Suppressor macrophage (primary cell): Measurements from ENCODE around the gene SART3.
A peak's percentile ranks its signal among the peaks of the same experiment; 100 is the strongest.

ENCODE experiments used
- DNase-seq, 4 experiments: peaks; one replicate each; pipeline ENCODE4 v3.0.0-alpha.2; 2020 to 2022
- total RNA-seq, 17 experiments: gene quantifications; one replicate each; lab custom pipeline; 2026; ENCODE audit warnings: mixed read lengths in 6 of 17, inconsistent platforms in 3 of 17; lab: John Stamatoyannopoulos, UW

SART3 gene
- total RNA-seq: 37.4 to 79.8 (median 54.0) reads per million in 17 experiments

- peak; percentile 89 to 94 (median 92) for DNase-seq
These were observed at the start of gene SART3 for GRCh38 chr12:108560752-108561719. Gene SART3, minus strand, starts transcription at chr12:108561173. Its CDS starts 19 bp downstream, at chr12:108561154.

GRCh38 chr12:108610336-108610815 is 49.4 kb upstream of the SART3 start:
- DNase-seq: no peak

- peak in 1 of 4 experiments; percentile 9 for DNase-seq
These were observed 48.8 kb upstream of the SART3 start for GRCh38 chr12:108609537-108610335.

GRCh38 chr12:108608616-108609015 is 47.6 kb upstream of the SART3 start:
- DNase-seq: no peak

- no peak for DNase-seq
These were observed 47.1 kb upstream of the SART3 start for GRCh38 chr12:108607981-108608600.

GRCh38 chr12:108606492-108606891 is 45.5 kb upstream of the SART3 start:
- no peak for DNase-seq

- no peak for DNase-seq
These were observed 44.9 kb upstream of the SART3 start for GRCh38 chr12:108605690-108606406.

- peak in 3 of 4 experiments; percentile 28 to 45 (median 42) for DNase-seq
These were observed 44.2 kb upstream of the SART3 start for GRCh38 chr12:108605000-108605689.

GRCh38 chr12:108604208-108604941 is 43.4 kb upstream of the SART3 start:
- no peak for DNase-seq

GRCh38 chr12:108603743-108604142 is 42.8 kb upstream of the SART3 start:
- no peak for DNase-seq

- no peak for DNase-seq
These were observed 42.2 kb upstream of the SART3 start for GRCh38 chr12:108602976-108603704.

GRCh38 chr12:108602209-108602705 is 41.3 kb upstream of the SART3 start:
- DNase-seq: no peak

GRCh38 chr12:108600702-108601007 is 39.7 kb upstream of the SART3 start:
- DNase-seq: no peak

- DNase-seq: no peak
These were observed 39.2 kb upstream of the SART3 start for GRCh38 chr12:108599948-108600701.

GRCh38 chr12:108599541-108599940 is 38.6 kb upstream of the SART3 start:
- no peak for DNase-seq

GRCh38 chr12:108598553-108599250 is 37.7 kb upstream of the SART3 start:
- no peak for DNase-seq

- DNase-seq: peak in 3 of 4 experiments; percentile 30 to 60 (median 51)
These were observed 36.8 kb upstream of the SART3 start, which contains the start of gene TMEM119 for GRCh38 chr12:108597559-108598471. Gene TMEM119, minus strand, starts transcription at chr12:108598084. Its CDS starts 5,701 bp downstream, at chr12:108592383.
